Left colon (tissue), 2 donors: ENCODE results near the gene LLCFC1. TPM values are rescaled to one million over a fixed set of nuclear protein-coding genes. Genes with fewer than 3 reads are reported as not detected.

ENCODE experiments used
- ATAC-seq: fragments of 200-7000 bp; cut with Tn5 transposase; one replicate; pipeline ENCODE4 v1.9.1; 2020; ENCODE audit warnings: mild to moderate bottlenecking, moderate library complexity
- DNase-seq, 2 donors: peaks; one replicate each; pipeline ENCODE4 v3.0.0-alpha.2; 2020
- intact Hi-C, 2 donors: fragments of 100-400 bp; cut with DNase I in 1 of 2; cut with micrococcal nuclease in 1 of 2; formaldehyde crosslinking; loops; one replicate each; pipeline versions ENCODE4 v1.11.2 to v1.14.0; 2022; cut with DNase I, micrococcal nuclease
- total RNA-seq, 2 donors: library from RNA; stranded (reverse); fragmentation: NEBNext Ultra II Directional; extraction: Animal tissue kit (Norgen Biotek cat#: 25700); gene quantifications; one replicate each; pipeline ENCODE4 v1.2.1, GENCODE V29; 2021
- donor health status: DM: no; HTN: no; CAD: no.
- donor health status: DM: yes; HTN: yes; CAD: no.

The LLCFC1 gene
- total RNA-seq, 2 donors from 2014 or later = not detected

DNA sequence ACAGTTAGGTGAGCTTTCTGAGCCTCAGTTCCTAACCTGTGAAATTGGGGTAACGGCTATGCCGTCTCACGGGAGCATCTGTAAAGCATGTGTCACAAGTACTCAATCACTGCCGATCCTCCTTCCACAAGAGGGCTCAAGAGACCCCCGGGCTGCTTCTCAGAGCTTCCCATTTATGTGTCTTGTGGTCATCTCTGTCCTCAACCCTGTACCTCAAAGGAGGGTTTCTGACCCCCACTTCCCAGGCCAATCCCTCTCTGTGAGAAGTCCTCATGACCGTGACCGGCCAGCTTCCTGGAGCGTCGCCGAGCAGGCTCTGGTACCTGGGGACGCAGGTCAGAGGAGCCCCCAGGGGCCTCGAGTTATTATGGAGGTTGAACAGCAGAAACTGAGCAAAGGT is 5.2 kb upstream of the LLCFC1 start:
- no peak for ATAC-seq
- intact Hi-C loops = no loop called here

GRCh38 chr7:142935941-142936565 is 3.2 kb upstream of the LLCFC1 start:
- no peak for DNase-seq
- ATAC-seq = no peak
- intact Hi-C loops = no loop called here

More for the DNA sequence above, 5.2 kb upstream of the LLCFC1 start:
- DNase-seq = no peak

GRCh38 chr7:142938611-142939010 is 673 bp upstream of the LLCFC1 start:
- ATAC-seq = no peak
- intact Hi-C loops = no loop called here
- DNase-seq = no peak

DNA sequence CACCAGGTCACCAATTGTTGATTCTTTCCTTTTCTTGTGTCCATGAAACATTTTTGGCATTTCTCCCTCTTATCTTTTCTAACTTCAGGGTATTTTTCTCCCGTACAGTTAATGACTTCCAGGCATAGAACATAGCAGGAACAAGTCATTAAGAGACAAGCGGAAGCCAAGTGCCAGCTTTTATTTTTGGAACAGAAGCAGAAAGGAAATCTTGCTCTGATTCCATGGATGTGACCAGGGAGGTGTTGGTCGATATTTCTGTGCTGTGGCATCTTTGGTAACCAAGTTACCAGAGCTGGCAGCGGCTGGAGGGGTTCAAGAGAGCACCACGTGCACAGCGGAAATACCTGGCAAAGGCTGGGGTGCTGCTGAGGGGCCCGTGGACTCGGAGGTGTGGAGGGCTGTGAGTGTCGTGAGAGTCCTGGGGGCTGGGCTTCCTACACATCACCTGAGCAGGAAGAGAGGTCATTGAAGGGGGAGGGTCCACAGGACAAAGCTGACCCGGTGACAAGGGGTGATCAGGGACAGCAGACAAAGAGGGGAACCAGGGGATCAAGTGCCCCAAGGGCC is 1.8 kb downstream of the LLCFC1 start:
- ATAC-seq (no peak), DNase-seq (no peak)
- intact Hi-C loops = no loop called here

DNA sequence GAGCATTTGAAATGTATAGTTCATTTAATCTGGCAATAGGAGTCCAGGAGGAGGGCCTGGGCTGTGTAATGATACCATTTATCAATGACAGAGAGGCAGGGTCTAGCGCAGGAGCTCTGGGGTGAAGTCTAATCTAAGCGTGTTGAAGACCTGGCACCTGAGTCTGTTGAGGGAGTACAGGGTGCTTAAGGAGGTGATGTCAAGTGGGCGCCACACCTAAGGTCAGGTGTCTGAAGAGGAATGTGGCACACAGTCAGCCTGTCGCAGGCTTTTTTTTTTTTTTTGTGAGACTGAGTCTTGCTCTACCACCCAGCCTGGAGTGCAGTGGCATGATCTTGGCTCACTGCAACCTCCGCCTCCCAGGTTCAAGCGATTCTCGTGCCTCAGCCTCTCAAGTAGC is 2.3 kb downstream of the LLCFC1 start:
- ATAC-seq (no peak), DNase-seq (no peak)
- intact Hi-C loops = no loop called here

DNA sequence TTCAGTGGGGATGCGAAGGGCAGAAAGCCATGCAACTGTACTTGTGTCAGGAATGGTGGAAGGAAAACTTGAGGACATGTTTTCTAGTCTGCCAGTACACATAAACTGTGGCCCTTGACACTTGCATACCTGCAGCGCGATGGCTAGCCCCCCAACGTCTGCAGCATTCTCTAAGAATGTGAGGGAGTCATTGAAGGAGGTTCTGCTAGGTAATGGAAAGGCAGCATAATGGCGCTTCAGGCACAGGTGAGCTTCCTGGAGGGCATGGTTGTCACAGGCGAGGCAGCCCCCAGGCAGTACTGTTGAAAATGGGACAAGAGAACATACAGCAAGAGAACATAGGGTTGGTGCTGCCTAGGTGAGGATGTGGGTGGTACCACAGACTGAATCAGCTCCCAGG is 3.5 kb downstream of the LLCFC1 start:
- no peak for ATAC-seq
- intact Hi-C loops = no loop called here
- no peak for DNase-seq

- no peak for ATAC-seq
- no peak for DNase-seq
- intact Hi-C loops = no loop called here
These were observed 4.5 kb downstream of the LLCFC1 start for GRCh38 chr7:142943706-142944268.

GRCh38 chr7:142945001-142945400 is 5.7 kb downstream of the LLCFC1 start:
- intact Hi-C loops = no loop called here
- DNase-seq (no peak), ATAC-seq (no peak)

- intact Hi-C loops = no loop called here
- ATAC-seq (no peak), DNase-seq (no peak)
These were observed 9.3 kb downstream of the LLCFC1 start for GRCh38 chr7:142948603-142949002.

DNA sequence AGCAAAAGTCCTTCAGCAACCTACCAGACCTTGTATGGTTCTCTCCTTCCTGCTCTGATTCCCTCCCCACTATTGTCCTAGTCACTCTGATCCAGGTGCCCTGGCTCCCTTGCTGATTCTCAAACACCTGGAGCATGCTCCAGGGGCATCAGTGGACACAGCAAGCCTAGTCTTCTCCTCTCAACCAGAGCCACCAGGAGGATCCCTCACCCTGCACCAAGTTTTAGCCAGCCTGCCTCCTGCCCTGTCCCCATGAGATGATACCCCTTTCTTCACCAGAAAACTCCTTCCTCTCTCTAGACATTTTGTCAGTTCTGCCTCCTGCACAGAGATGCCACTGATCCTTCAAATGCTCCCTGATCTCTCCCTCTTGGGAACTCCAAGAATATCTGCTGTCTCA is 11.0 kb downstream of the LLCFC1 start:
- intact Hi-C loops = no loop called here
- DNase-seq (no peak), ATAC-seq (no peak)

DNA sequence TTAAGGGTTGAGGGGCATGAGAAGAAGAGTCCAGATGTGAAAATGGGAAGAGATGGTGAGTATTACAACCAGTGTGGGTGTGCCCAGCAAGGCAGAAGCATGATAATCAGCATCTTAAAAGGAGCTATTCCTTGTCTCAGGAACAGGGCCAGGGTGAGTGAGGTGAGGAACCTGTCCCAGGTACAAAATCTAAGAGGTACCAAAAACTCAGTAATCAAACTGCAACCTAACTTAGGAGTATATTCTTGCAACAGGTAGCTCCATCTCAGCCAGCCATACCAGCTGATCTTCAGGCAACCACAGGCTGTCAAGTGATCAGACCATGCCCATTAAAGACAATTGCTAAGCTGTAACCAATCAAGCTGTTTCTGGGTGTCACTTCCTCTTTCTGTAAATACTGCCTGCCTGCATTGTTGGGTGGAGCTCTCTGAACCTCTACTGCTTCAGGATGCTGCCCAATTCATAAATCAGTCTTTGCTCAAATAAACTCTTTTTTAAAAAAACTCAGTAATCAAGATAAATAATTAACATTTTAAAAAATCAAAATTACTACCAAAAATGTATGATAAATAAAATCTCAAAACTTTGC is 15.5 kb downstream of the LLCFC1 start:
- DNase-seq = no peak
- no peak for ATAC-seq
- intact Hi-C loops = no loop called here

GRCh38 chr7:142956951-142957623 is 17.8 kb downstream of the LLCFC1 start:
- DNase-seq = no peak
- ATAC-seq = no peak
- intact Hi-C loops = no loop called here

- no peak for ATAC-seq
- intact Hi-C loops = no loop called here
- no peak for DNase-seq
These were observed 18.4 kb downstream of the LLCFC1 start for GRCh38 chr7:142957723-142958122.

GRCh38 chr7:142959202-142959601 is 19.9 kb downstream of the LLCFC1 start:
- DNase-seq (no peak), ATAC-seq (no peak)
- intact Hi-C loops = no loop called here

GRCh38 chr7:142960955-142961512 is 21.8 kb downstream of the LLCFC1 start:
- DNase-seq (no peak), ATAC-seq (no peak)
- intact Hi-C loops = no loop called here

- no peak for DNase-seq
- intact Hi-C loops = no loop called here
- no peak for ATAC-seq
These were observed 22.3 kb downstream of the LLCFC1 start for GRCh38 chr7:142961595-142961972.

DNA sequence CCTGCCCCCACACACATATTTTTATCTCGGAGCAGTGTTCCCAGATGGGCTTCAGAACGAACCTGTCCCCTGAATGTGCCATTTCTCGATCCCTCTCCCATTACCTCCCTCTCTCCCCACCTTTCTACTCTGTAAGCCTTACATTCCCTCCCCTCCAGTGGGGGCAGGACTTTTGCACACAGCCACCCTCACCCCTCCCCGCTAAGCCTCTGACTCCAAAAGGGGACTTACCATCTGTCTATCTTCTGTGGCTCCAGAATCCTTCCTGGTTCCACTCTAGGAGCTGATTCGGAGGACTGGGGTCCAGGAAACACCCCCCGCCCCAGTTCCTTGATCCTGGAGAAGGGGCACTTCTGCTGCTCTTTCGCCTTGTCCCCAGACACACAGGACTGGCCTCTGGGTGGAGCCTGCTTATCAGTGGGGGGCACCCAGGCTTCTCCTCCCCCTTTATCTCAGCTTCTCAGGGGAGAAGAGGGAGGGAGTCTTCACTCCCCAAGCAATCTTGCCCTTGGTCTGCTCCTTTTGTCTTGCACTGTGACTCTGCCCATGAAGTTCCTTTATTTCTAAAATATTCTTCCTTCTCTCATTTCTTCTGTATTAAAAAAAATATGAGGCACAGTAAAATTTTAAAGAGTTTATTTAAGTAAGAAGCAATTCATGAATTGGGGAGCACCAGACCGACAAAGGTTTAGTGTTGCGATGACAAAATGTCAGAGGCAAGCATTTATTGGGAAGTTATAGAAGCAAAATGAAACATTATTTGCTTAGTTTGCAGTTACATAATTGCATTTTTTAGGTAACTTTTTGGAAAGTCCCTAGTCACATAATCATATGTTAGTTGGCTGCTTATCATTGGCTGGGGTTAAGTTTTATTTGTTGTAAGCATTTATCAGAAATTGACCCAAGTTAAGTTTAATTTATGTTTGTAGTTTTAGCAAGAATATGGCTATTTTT is 23.0 kb downstream of the LLCFC1 start, which contains the start of gene KEL:
KEL (minus strand) TSS at position 391 of the 954 bp plus-strand sequence; CDS start at position 234, 157 bp downstream.
- ATAC-seq = no peak
- intact Hi-C loops = no loop called here
- DNase-seq = no peak

GRCh38 chr7:142962991-142963390 is 23.7 kb downstream of the LLCFC1 start:
- intact Hi-C loops = no loop called here
- no peak for ATAC-seq
- DNase-seq = no peak
